Neuronal stem cell (in vitro differentiated cells): Measurements from ENCODE around the gene TNFRSF21.

ENCODE experiments used
- DNase-seq: peaks from one replicate; pipeline ENCODE4 v3.0.0-alpha.2; 2013; ENCODE audit warnings: low spot score
- H2AFZ ChIP-seq: one replicate; pipeline ENCODE4 v1.6.1; 2013; ENCODE audit warnings: mild to moderate bottlenecking, low read length, inconsistent platforms
- H2AK5ac ChIP-seq: 2 replicates; pipeline ENCODE4 v1.6.1; 2013; ENCODE audit warnings: low read depth, mild to moderate bottlenecking, inconsistent platforms, low read length, moderate library complexity, mixed read lengths
- H2BK120ac ChIP-seq: 2 replicates; pipeline ENCODE4 v1.6.1; 2013; ENCODE audit warnings: low read depth, mild to moderate bottlenecking, inconsistent platforms, low read length, moderate library complexity, mixed read lengths
- H2BK12ac ChIP-seq: one replicate; pipeline ENCODE4 v1.6.1; 2013; ENCODE audit warnings: low read length, inconsistent platforms
- H2BK15ac ChIP-seq: 2 replicates; pipeline ENCODE4 v1.6.1; 2013; ENCODE audit warnings: mild to moderate bottlenecking, low read length, inconsistent platforms, mixed read lengths
- H2BK5ac ChIP-seq: one replicate; pipeline ENCODE4 v1.6.1; 2013; ENCODE audit warnings: inconsistent platforms, mild to moderate bottlenecking, low read length, moderate library complexity
- H3K14ac ChIP-seq: one replicate; pipeline ENCODE4 v1.6.1; 2013; ENCODE audit warnings: low read length, inconsistent platforms
- H3K18ac ChIP-seq: 2 replicates; pipeline ENCODE4 v1.6.1; 2013; ENCODE audit warnings: low read length, inconsistent platforms
- H3K23ac ChIP-seq: 2 replicates; pipeline ENCODE4 v1.6.1; 2013; ENCODE audit warnings: low read depth, mild to moderate bottlenecking, mixed read lengths, low read length, inconsistent platforms; ENCODE audit not compliant: poor library complexity
- H3K27ac ChIP-seq: replicated peaks from 3 replicates; pipeline ENCODE4 v1.5.1; 2013; ENCODE audit warnings: low read length, inconsistent platforms
- H3K27me3 ChIP-seq, 3 experiments: 2 replicates each; pipeline ENCODE4 v1.6.1; 2013; ENCODE audit warnings: low read length in 3 of 3, mild to moderate bottlenecking in 2 of 3, inconsistent platforms in 1 of 3, low read depth in 1 of 3, mixed read lengths in 1 of 3, moderate library complexity in 1 of 3; ENCODE audit not compliant: control insufficient read depth in 3 of 3, insufficient read depth in 3 of 3
- H3K36me3 ChIP-seq, 2 donors: replicated peaks in 1 of 2; 2 replicates each; pipeline ENCODE4 v1.6.1; 2013; ENCODE audit warnings: low read length in 2 of 2; ENCODE audit not compliant: control insufficient read depth in 2 of 2, insufficient read depth in 2 of 2
- H3K4ac ChIP-seq: 2 replicates; pipeline ENCODE4 v1.6.1; 2013; ENCODE audit warnings: inconsistent platforms, mild to moderate bottlenecking, low read length, moderate library complexity
- H3K4me1 ChIP-seq, 2 donors: 1 replicate in 1 of 2; 2 replicates in 1 of 2; pipeline ENCODE4 v1.6.1; 2013; ENCODE audit warnings: low read length in 2 of 2, low read depth in 1 of 2; ENCODE audit not compliant: control insufficient read depth in 2 of 2, insufficient read depth in 1 of 2
- H3K4me2 ChIP-seq: one replicate; pipeline ENCODE4 v1.6.1; 2013; ENCODE audit warnings: mild to moderate bottlenecking, low read length, inconsistent platforms; ENCODE audit not compliant: insufficient read depth, poor library complexity, severe bottlenecking
- H3K4me3 ChIP-seq, 2 donors: 2 replicates each; pipeline ENCODE4 v1.5.1; 2013; ENCODE audit warnings: low read length in 2 of 2, mild to moderate bottlenecking in 2 of 2, inconsistent platforms in 1 of 2, moderate library complexity in 1 of 2
- H3K79me1 ChIP-seq: one replicate; pipeline ENCODE4 v1.6.1; 2013; ENCODE audit warnings: low read depth, mild to moderate bottlenecking, inconsistent platforms, low read length, moderate library complexity
- H3K9ac ChIP-seq: one replicate; pipeline ENCODE4 v1.6.1; 2013; ENCODE audit warnings: mild to moderate bottlenecking, low read depth, low read length, inconsistent platforms; ENCODE audit not compliant: poor library complexity
- H3K9me3 ChIP-seq, 2 donors: replicated peaks in 1 of 2; 2 replicates each; pipeline versions ENCODE3 to v1.6.1; 2013; ENCODE audit warnings: low read length in 2 of 2, mild to moderate bottlenecking in 2 of 2, inconsistent platforms in 1 of 2, low read depth in 1 of 2, mixed read lengths in 1 of 2, moderate library complexity in 1 of 2; ENCODE audit not compliant: control insufficient read depth in 2 of 2, insufficient read depth in 1 of 2
- H4K8ac ChIP-seq: one replicate; pipeline ENCODE4 v1.6.1; 2013; ENCODE audit warnings: low read depth, mild to moderate bottlenecking, inconsistent platforms, low read length, moderate library complexity
- H4K91ac ChIP-seq: one replicate; pipeline ENCODE4 v1.6.1; 2013; ENCODE audit warnings: low read length, low read depth, mild to moderate bottlenecking, inconsistent platforms; ENCODE audit not compliant: poor library complexity
- WGBS, 2 donors: extraction: QIAGEN DNeasy Blood & Tissue Kit; methylation state at CpG; one replicate each; pipeline ENCODE4 v1.1.7; 2013; ENCODE audit warnings: missing lambda C conversion rate in 2 of 2, mixed read lengths in 1 of 2; ENCODE audit not compliant: insufficient read length in 2 of 2, insufficient replicate concordance in 1 of 2; ENCODE audit errors: extremely low coverage in 2 of 2; 5-methylcytosine and 5-hydroxymethylcytosine counted together

TNFRSF21 gene

DNA sequence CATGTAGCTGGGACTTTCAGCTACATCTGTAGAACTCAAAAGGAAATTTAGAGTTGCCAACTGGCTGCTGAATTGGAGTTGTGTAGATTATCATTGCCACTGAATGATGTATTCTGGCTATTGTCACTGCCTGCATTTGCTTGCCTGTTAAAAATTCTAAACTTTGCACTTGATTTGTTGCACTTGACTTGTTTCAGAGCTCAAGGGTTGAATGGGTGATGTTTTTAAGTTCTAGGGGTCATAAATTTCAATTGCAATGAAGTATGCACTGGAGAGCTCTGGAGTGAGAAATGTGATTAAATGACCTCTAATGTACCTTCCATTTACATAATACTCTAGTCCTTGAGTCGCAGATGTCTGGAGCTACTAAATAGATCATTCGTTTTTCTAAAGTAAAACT lies 102.4 kb downstream of the TNFRSF21 start:
- Histone ChIP-seq H3K27me3 (peaks cover 0 to 22% (median 0%) of the 10 kb centered on the region in 3 experiments), H3K9ac (no peak overlapping the region), H3K4me2 (no peak overlapping the region), H4K8ac (no peak overlapping the region), H2AFZ (no peak overlapping the region), H3K27ac (no peak overlapping the region), H3K4me3 (no peak overlapping the region), H3K4me1 (no peaks in the 10 kb centered on the region), H2BK120ac (no peak overlapping the region), H3K14ac (no peak overlapping the region), H3K79me1 (no peaks in the 10 kb centered on the region), H2AK5ac (no peak overlapping the region), H3K23ac (no peak overlapping the region), H3K18ac (no peak overlapping the region), H3K36me3 (no peaks in the 10 kb centered on the region), H3K4ac (no peak overlapping the region), H2BK15ac (no peak overlapping the region), H2BK5ac (no peak overlapping the region), H3K9me3 (peaks cover 0 to 2% of the 10 kb centered on the region in 2 donors), H4K91ac (no peak overlapping the region), H2BK12ac (no peak overlapping the region)
- WGBS, 2 donors: no CpG with 5 or more reads among the region's 2 CpGs
- DNase-seq: no peak

DNA sequence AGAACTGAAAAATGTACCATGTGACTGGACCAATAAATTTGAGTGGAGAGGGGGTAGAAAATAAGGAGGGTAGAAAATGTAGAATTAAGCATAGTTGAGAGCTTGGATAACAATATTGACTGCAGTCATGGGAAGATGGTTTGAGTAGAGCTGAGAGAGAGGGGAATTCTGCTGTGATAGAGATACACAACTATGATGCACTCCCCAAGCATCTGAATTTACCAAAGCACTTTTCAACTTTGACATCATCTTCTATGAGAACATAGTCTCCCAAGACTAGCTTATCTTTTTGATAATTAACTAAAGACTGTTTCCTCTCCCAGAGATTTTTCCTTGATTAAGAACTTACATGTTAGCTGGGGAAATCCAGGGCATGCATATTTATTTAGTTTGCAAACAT lies 103.1 kb downstream of the TNFRSF21 start:
- no peak overlapping the region for H2AFZ ChIP-seq
- H3K23ac ChIP-seq: no peak overlapping the region
- no peak overlapping the region for H3K27ac ChIP-seq
- H4K8ac ChIP-seq: no peak overlapping the region
- H3K4me1 ChIP-seq: no peaks in the 10 kb centered on the region
- H3K9me3 ChIP-seq: peaks cover 0 to 2% of the 10 kb centered on the region in 2 donors
- DNase-seq: no peak
- no peak overlapping the region for H2BK12ac ChIP-seq
- no peak overlapping the region for H2BK5ac ChIP-seq
- H3K9ac ChIP-seq: no peak overlapping the region
- H2AK5ac ChIP-seq: no peak overlapping the region
- no peaks in the 10 kb centered on the region for H3K36me3 ChIP-seq
- H3K14ac ChIP-seq: no peak overlapping the region
- H3K79me1 ChIP-seq: no peaks in the 10 kb centered on the region
- H3K4ac ChIP-seq: no peak overlapping the region
- no peak overlapping the region for H3K4me2 ChIP-seq
- H3K27me3 ChIP-seq: peaks cover 0 to 25% (median 0%) of the 10 kb centered on the region in 3 experiments
- no peak overlapping the region for H2BK120ac ChIP-seq
- H4K91ac ChIP-seq: no peak overlapping the region
- H2BK15ac ChIP-seq: no peak overlapping the region
- no peak overlapping the region for H3K4me3 ChIP-seq
- H3K18ac ChIP-seq: no peak overlapping the region

DNA sequence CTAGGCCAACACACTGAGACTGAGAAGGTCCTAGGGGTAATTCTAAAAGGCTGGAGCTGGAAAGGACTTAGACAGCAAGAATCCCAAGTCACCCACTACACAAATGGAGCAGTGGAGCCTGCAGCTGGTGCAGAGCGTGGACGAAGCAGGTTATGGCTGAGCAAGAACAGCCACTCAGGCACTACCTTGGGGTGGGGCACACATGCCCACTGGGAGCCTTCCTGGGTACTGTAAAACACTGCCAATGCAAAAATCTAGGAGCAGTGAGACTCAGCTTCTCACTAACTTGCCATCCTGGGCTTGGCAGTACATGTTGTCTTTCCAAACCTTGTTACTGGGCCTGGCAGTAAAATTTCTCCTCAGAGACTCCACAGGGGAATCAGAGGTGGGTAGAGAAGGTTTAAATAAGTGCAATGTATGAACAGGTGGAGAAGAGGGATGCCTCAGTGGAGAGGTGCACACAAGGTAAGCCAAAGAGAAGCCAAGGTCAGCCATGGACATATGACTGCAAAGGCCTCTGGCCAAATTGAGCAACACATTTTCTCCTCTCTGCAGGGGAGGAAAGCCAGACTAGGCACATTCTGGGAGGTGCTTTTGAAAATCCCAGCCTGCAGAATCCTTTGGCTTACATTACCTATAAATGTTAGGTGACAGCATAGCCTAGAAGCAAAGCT lies 105.6 kb downstream of the TNFRSF21 start:
- Histone ChIP-seq H3K4me3 (no peak overlapping the region), H3K4me1 (no peaks in the 10 kb centered on the region), H2BK12ac (no peak overlapping the region), H2AFZ (no peak overlapping the region), H3K4me2 (no peak overlapping the region), H3K79me1 (no peaks in the 10 kb centered on the region), H3K36me3 (no peaks in the 10 kb centered on the region), H2AK5ac (no peak overlapping the region), H2BK15ac (no peak overlapping the region), H4K8ac (no peak overlapping the region), H3K9me3 (peaks cover 0 to 2% of the 10 kb centered on the region in 2 donors), H3K9ac (no peak overlapping the region), H2BK120ac (no peak overlapping the region), H4K91ac (no peak overlapping the region), H3K27ac (no peak overlapping the region), H3K27me3 (peaks cover 0 to 31% (median 0%) of the 10 kb centered on the region in 3 experiments), H2BK5ac (no peak overlapping the region), H3K14ac (no peak overlapping the region), H3K18ac (no peak overlapping the region), H3K23ac (no peak overlapping the region), H3K4ac (no peak overlapping the region)
- WGBS, 2 donors: no CpG with 5 or more reads among the region's 2 CpGs
- no peak for DNase-seq

DNA sequence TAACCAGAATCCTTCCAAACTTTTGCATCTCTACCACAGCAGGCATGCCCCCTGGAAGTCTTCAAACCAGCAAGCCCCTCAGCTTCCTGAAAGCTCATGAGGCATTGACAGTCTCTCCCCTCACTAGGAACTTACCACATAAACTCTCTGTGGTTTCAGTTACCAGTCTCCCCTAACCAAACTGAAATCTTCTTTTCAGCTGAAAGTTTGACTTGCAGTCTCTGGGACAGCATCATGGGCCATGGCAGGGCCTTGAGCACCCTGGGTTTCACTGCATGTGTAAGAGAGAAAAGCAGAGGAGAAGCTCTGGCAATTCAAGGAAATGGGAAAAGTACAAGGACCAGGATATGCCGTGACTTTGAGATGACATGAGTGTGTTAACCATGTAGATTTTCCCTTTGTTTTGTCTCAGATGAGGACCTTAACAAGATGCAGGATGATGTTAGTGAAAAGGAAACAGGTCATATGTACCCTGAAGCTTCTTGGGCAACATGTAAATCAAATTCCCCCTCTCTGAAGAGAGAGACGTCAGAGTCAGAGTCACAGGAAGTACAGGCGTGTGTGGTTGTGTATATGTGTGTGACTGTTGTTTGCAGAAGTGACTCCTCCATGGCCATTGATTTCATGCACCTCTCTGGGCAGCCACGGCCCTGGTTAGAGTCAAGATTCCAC lies 106.3 kb downstream of the TNFRSF21 start:
- no peak overlapping the region for H2AFZ ChIP-seq
- H2BK120ac ChIP-seq: no peak overlapping the region
- H3K4me2 ChIP-seq: no peak overlapping the region
- no peak for DNase-seq
- H4K8ac ChIP-seq: no peak overlapping the region
- no peak overlapping the region for H3K18ac ChIP-seq
- H2BK12ac ChIP-seq: no peak overlapping the region
- H2AK5ac ChIP-seq: no peak overlapping the region
- no peaks in the 10 kb centered on the region for H3K36me3 ChIP-seq
- no peaks in the 10 kb centered on the region for H3K4me1 ChIP-seq
- no peak overlapping the region for H3K27ac ChIP-seq
- H2BK15ac ChIP-seq: no peak overlapping the region
- H3K4ac ChIP-seq: no peak overlapping the region
- no peak overlapping the region for H3K9ac ChIP-seq
- H2BK5ac ChIP-seq: no peak overlapping the region
- H3K27me3 ChIP-seq: peaks cover 0 to 31% (median 0%) of the 10 kb centered on the region in 3 experiments
- H3K79me1 ChIP-seq: no peaks in the 10 kb centered on the region
- WGBS, 2 donors: no CpG with 5 or more reads among the region's 4 CpGs
- no peak overlapping the region for H3K23ac ChIP-seq
- no peak overlapping the region for H3K14ac ChIP-seq
- peaks cover 0 to 2% of the 10 kb centered on the region in 2 donors for H3K9me3 ChIP-seq
- H4K91ac ChIP-seq: no peak overlapping the region
- no peak overlapping the region for H3K4me3 ChIP-seq
